Activated CD4-positive, CD25-positive, alpha-beta regulatory T cell treated with anti-CD3 and anti-CD28 coated beads, Interleukin-2, amount 50 U/mL, for 24 hours (primary cell): ENCODE measurements around the gene YBX2.
"Not testable (repeated sequence)": the region's sequence is repeated elsewhere in the genome, so short reads cannot be mapped to it uniquely, and the experiment has no call there.

Experiments
- ATAC-seq, 2 donors: fragments of 150-1000 bp; cut with Tn5 transposase; one replicate each; pipeline ENCODE4 v1.10.0; 2021; ENCODE audit warnings: mild to moderate bottlenecking in 1 of 2, moderate library complexity in 1 of 2

YBX2 gene

GRCh38 chr17:7294614-7295153 lies at the start of gene YBX2:
YBX2 (minus strand) TSS chr17:7294639; CDS start chr17:7294500, 139 bp downstream.
- ATAC-seq, result peak; percentile 70 to 75

GRCh38 chr17:7343250-7343649 lies 48.8 kb upstream of the YBX2 start:
- ATAC-seq, result no peak

- ATAC-seq, result no peak
These were observed 47.4 kb upstream of the YBX2 start for GRCh38 chr17:7341842-7342241.

GRCh38 chr17:7340179-7340578 lies 45.7 kb upstream of the YBX2 start:
- no peak for ATAC-seq

GRCh38 chr17:7337600-7337999 lies 43.2 kb upstream of the YBX2 start:
- not testable (repeated sequence) for ATAC-seq

- peak; percentile 95 to 96 for ATAC-seq
These were observed 42.1 kb upstream of the YBX2 start, which contains the start of gene ACAP1 for GRCh38 chr17:7336240-7337175. ACAP1 (plus strand) TSS chr17:7336529; CDS start chr17:7336735, 206 bp downstream.

GRCh38 chr17:7335765-7336164 lies 41.3 kb upstream of the YBX2 start:
- not testable (repeated sequence) for ATAC-seq

GRCh38 chr17:7334938-7335538 lies 40.6 kb upstream of the YBX2 start:
- ATAC-seq, result no peak

GRCh38 chr17:7332600-7333069 lies 38.2 kb upstream of the YBX2 start:
- ATAC-seq, result not testable (repeated sequence)

GRCh38 chr17:7332111-7332510 lies 37.7 kb upstream of the YBX2 start:
- no peak for ATAC-seq

GRCh38 chr17:7330638-7331015 lies 36.2 kb upstream of the YBX2 start:
- no peak for ATAC-seq

GRCh38 chr17:7329997-7330637 lies 35.7 kb upstream of the YBX2 start:
- ATAC-seq, result peak; percentile 64 to 70

GRCh38 chr17:7329374-7329996 lies 35.0 kb upstream of the YBX2 start:
- peak; percentile 74 to 80 for ATAC-seq

- peak; percentile 6 to 12 for ATAC-seq
These were observed 34.5 kb upstream of the YBX2 start, which contains the start of gene NEURL4 for GRCh38 chr17:7328840-7329373. NEURL4 (minus strand) TSS chr17:7329335; CDS start chr17:7329312, 23 bp downstream.

- no peak for ATAC-seq
These were observed 33.6 kb upstream of the YBX2 start for GRCh38 chr17:7328009-7328408.

GRCh38 chr17:7327501-7327900 lies 33.1 kb upstream of the YBX2 start:
- no peak for ATAC-seq

GRCh38 chr17:7327056-7327455 lies 32.6 kb upstream of the YBX2 start:
- no peak for ATAC-seq

- ATAC-seq, result no peak
These were observed 31.7 kb upstream of the YBX2 start for GRCh38 chr17:7326186-7326585.

- ATAC-seq, result no peak
These were observed 30.6 kb upstream of the YBX2 start for GRCh38 chr17:7325031-7325528.

GRCh38 chr17:7324438-7324779 lies 30.0 kb upstream of the YBX2 start:
- ATAC-seq, result no peak

- peak; percentile 33 to 42 for ATAC-seq
These were observed 29.4 kb upstream of the YBX2 start for GRCh38 chr17:7323731-7324437.
